Measurements from ENCODE around the gene MYORG. TPM values are rescaled to one million over a fixed set of nuclear protein-coding genes. Genes with fewer than 3 reads are reported as not detected.

MYORG gene
- polyA plus RNA-seq, 4 donors = 6.7 to 10.2 (median 9.5) TPM

DNA sequence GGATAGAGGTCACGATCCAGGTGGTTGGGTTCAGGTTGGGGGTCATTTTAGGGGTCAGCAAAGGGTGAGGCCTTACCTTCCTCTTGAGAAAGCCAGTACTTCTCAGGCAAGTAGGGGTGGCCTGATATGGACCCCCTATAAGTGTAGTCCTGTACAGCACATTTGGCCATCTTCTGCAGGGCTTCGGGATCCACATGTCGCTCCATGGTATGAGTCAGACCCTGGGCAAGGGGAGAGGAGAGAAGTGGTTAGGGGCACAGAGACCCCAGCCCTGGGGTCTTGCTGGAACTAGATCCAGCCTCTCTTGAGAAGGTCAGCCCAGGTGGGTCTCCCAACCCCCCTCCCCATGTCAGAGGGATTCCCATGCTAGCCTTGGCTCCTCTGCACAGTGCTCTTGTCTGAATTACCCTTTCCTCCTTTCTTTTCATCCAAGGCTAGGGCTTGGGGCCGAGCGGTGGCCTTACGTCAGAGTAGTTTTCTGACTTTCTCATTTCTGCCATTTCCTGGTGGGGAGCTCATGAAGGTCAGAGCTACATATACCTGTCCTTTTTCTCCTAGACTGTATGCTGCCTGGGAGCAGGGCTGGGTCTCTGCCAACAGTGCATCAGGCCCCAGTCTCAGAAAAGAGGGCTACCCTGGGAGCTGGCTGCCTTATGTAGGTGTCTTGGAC, 9.0 kb upstream of the MYORG start:
- no peak for DNase-seq (ENCODE audit: low read depth in 4 of 4, low spot score in 2 of 4)

DNA sequence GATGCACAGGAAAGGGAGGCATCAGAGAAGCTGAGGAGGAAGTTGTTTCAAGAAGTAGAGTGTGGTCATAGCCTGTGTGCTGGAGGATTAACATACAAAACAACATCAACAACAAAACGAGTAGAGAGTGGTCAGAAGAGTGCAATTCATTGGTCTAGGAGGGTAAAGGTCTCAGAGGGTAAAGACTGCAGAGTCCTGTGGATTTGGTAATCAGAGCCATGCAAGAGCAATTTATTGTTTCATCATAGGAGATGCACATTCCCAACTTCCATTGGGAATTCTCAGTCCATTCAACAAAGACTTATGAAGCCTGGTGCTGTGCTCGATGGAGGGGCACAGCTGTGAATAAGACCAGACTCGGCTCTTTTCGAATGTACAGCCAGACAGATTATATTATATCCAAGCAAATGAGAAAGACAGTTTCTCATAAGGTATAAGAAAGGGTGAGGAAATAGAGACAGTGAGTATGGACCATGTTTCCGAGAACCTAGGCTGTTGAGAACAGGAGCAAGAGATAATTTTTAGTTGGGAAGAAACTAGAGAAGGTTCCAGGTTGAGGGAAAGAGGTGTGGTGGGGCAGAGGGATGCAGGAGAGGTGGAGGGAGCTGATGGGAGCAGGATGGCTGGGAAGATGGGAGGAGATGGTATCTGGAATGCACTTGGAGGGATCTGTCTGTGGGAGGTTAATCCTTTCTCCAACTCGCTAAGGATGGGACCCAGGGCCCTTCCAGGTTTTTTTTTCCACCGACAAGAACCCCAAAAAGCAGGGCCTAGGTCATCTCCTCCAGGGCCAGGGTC, 7.9 kb upstream of the MYORG start:
- no peak for DNase-seq (ENCODE audit: low read depth in 4 of 4, low spot score in 2 of 4)

DNA sequence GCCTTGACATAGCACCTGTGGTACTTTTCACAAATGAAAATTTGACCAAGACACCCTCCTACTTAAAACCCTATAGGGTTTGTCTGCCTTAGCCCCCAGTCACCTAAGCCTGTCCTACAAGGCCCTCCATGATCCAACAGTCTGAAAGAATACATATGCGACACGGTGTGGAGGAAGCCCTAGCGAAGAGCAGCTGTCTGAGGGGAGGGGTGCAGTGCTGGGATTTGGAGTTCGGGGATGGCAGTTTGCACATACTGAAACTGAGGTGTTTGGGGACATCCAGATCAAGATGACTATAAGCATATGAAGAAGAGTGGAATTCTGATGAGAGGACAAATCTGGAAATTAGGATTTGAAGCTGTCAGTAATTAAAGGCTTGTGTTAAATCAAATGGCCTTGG, 7.2 kb upstream of the MYORG start:
- DNase-seq (ENCODE audit: low read depth in 4 of 4, low spot score in 2 of 4) = no peak

DNA sequence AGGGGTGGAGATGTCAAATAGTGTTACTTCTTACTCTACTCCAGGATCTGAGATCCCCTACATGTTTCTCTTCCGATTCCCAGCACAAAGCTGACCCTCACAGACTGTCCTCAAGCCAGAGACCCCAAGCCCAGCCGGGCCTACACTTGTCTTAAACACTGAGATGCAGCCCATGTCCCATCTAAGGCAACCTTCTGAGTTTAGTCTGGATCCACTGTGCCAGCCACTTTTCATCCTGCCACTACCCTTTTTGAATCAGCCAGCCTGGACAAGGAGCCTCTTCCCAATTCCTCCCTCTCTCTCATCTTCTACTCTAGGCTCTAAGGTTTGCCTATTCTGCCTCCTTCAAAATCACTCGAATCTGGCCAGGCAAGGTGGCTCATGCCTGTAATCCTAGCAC, 6.2 kb upstream of the MYORG start:
- no peak for DNase-seq (ENCODE audit: low read depth in 4 of 4, low spot score in 2 of 4)

DNA sequence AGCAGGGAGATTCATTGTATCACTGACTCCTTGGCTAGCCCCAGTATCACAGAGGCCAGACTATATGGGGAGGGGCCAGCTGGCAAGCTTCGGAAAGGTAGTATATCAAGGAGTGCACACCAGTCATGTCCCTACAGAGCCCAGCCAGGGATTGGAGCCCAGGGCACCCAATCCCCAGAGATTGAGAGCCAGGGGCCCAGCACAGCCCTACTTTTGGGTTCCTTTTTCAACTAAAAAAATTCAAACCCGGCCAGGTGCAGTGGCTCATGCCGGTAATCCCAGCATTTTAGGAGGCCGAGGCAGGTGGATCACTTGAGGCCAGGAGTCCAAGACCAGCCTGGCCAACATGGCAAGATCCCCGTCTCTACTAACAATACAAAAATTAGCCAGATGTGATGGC, 5.4 kb upstream of the MYORG start:
- no peak for DNase-seq (ENCODE audit: low read depth in 4 of 4, low spot score in 2 of 4)

DNA sequence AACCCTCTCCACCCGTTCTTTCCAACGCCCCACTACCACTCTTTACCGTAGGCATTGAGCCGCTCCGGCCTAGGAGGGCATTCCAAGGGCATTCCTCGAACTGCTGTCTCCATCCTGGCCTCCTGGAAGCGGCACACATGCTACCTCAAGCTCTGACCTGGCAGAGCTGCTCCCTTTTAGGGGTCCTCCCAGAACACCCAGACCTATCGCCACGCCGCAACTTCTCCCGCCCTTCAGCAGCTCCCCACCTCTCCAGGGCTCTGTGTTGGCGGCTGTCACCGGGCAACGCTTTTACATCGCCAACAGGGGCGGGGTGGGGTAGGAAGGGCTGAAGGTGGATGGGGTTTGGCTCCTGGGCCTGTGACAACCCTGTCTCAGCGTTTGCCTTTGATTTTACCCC, 4.6 kb upstream of the MYORG start:
- DNase-seq (ENCODE audit: low read depth in 4 of 4, low spot score in 2 of 4) = no peak

DNA sequence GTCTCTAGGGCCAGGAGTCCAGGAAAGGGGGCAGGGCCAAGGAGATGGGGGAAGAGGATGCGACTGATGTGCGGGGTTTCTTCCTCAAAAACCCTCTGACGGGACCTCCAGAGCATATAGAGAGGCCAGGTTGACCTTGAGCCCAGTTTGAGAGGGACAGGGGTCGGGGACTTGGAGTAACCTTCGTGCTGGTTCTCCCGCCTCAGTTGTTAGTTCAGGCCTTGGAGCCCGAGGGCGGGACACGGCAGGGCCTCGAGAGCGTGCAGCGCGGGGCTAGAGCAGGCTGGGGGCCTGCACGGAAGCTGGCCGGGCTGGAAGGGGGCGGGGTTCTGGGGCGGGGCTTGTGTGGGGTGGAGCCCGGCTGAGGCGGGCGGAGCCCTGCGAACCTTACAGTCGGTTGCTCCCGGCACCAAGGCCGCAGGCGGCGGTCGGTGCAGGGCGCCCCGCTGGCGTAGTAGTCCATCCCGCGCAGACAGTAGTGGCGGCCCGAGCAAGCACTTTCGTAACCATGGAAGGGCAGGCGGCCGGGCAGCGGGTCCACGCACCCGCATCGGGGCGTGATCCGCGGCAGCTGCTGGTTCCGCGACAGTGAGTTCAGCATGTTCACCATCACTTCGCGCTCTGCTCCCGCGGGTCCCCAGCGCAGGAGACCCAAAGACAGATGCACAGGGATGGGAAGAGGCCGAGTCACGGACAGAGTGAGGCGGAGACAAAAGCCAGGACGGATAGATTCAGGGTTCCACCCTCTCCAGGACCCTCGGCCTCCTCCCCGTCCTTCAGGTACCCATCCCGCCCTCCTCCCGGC, 4.0 kb upstream of the MYORG start:
- no peak for DNase-seq (ENCODE audit: low read depth in 4 of 4, low spot score in 2 of 4)

DNA sequence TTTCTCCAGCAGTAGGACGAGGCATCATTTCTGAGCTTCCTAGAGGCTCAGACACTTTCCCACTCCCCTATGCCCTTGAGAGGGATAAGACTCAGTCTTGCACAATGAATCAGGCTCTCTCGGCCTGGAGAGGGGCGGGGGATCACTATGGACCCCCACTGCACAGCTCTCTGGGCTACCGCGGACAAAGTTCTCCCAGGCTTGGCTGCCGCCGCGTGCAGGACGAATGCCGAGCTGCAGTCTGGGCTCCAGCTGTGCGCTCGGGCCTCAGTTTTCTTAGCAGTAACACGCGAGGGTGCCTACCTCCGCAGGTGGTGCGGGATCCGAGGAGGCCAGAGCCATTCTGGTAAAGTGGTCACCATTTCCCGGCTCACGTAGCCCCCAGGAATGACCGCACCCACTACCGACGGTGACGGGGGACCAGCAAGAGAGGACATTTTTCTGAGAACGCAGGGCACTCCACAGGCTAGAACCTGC, 3.4 kb upstream of the MYORG start:
- no peak for DNase-seq (ENCODE audit: low read depth in 4 of 4, low spot score in 2 of 4)

DNA sequence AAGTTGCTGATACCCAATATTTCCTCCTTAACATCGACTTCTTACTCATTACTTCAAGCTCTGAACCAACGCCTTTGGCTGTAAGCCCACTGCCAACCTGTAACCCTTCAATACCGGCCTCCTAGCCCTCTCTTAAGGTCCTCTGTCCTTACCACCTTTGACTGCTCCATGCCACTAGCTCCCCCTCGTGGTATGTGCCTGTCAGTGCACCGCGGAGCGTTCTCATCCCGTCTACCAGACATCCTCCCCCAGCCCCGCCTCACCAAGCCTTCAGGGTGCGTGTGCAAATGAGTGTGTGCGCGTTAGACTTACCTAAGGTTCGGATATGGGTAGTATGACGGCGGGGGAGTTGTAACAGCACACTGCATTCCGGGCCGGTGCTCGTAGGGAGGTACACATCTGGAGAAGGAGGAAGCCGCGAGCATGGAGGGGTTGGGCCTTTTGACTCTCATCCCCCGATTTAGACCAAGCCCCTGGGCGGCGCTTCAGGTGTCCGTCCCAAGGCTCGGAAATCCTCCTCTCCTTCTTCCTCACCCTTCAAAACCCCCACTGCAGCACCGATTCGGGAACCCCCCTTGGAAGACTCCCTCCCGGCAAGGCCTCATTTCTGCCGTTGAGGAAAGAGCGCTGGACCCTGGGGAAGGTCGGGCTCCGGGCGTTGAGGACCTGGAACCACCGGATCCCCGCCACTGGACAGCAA, 2.8 kb upstream of the MYORG start:
- peak in 2 of 4 donors; percentile 45 to 77 for DNase-seq (ENCODE audit: low read depth in 4 of 4, low spot score in 2 of 4)

DNA sequence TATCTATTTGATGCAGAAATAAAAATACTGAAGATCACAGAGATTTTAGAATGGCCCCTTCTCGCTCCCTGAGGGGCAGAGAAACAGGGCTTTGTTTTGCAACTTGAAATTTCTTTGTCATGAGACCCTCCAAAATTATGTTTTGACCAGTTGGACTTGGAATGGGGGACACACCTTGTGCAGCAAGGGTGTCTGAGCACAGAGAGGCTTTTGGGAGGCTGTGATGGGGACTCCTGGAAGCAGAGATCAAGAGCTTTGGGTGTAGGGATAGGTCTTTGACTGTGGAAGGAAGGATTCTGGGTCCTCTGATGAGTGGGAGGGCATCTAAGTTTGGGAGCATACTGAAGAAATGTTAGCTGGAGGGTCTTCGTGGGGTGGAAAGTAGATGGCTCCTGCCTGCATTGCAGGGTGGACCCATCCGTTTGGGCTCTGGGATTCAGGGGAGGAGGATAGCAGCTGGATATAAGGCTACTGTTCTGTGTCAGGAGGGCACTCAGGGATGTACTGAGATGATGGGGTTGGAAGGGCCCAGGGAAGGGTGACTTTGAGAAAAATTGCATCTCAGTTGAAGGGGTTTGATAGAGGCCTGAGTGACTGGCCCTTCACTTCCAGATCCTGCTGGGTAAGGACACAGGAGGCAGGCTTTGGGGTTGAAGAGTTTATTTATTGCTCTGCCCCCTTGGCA, 1.8 kb upstream of the MYORG start:
- DNase-seq (ENCODE audit: low read depth in 4 of 4, low spot score in 2 of 4) = no peak

DNA sequence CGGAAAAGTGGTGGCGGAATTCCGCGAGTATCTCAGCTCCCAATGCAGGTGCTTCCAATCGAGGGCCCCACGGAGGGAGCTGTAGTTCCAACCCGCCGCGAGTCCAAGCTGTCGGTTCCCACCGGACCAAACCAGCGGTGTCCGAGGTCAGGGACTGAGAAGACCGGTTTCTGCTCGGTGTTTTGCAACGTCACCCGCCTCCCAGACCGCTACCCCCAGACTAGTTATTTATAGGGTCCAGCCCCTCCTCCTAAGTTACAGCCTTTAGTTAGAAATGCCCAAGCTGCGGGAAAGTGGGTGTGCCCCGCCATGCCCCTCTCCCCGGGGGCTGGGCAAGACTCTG, 677 bp upstream of the MYORG start:
- no peak for DNase-seq (ENCODE audit: low read depth in 4 of 4, low spot score in 2 of 4)

DNA sequence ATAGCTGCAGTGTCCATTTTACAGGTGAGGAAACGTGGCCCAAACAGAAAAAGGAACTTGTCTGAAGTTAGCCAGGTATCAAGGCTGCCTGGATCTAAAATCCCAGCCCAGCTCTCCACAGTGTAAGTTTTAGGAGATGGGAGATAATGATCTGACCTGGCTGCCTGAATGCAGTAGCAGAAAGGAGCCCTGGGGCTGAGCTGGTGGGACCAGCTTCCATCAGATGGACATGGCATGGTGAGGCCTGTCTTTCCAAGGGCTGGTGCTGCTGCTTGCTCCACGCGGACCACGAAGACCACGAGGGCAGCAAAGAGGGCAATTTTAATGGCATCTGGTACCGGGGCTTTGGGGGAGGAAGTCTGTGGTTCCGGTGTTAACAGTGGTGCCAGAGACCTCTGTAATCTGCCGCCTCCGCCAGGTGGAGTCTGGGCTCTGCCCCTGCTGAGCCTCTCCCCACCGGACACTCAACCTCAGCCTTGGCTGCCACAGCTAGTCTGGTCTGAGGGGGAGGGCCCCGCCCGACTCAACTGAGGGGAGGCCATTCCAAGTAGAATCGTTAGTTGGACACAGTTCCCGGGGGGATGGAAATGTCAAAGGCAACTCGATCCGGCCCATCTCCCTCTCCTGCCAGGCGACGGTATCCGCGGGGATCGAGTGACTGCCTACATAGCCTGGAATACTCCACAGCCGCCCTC, 650 bp downstream of the MYORG start:
- DNase-seq (ENCODE audit: low read depth in 4 of 4, low spot score in 2 of 4) = no peak

DNA sequence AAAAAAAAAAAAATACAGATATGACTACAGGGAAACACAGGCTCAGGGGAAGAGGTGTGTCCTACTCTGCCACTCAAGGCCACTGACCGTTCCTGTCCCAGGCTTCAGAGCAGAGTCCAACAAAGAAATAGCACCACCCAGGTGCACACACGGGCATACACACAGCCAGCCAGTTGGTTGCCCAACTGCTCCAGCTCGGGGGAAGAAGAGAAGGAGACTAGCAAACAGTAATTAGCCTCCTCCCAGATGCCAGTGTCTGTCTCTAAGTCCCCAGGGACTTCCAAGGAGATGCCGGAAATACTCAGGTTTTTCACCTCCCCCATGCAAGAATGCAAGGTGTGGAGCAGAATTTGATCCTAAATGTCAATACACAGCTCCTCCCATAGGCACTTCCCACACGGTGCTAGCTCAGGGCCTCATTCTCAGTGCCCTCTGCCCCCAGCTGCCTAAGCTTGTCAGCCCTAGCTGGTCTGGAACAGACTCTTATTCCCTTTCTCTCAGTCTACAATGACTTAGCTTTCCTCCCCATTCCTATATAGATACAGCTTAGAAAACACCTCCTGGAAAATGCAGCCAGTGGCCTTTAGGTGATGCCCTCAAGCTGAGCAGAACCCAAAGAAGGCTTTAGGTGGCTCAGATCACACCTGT, 1.7 kb downstream of the MYORG start:
- no peak for DNase-seq (ENCODE audit: low read depth in 4 of 4, low spot score in 2 of 4)

DNA sequence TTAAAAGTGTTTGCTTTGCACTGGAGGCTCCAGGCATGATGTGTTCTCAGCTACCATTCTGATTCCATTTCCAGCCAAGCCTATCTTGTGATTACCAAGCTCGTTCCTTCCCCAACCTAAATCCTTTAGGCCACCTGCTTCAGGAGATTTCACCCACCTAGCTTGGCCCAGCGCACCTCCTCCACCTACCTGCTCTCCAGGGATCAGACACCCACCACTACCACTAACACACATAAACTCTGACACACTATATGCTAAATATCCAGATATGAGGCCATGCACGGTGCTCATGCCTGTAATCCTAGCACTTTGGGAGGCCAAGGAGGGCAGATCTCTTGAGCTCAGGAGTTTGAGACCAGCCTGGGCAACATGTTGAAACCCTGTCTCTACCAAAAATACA, 2.4 kb downstream of the MYORG start:
- DNase-seq (ENCODE audit: low read depth in 4 of 4, low spot score in 2 of 4) = no peak

DNA sequence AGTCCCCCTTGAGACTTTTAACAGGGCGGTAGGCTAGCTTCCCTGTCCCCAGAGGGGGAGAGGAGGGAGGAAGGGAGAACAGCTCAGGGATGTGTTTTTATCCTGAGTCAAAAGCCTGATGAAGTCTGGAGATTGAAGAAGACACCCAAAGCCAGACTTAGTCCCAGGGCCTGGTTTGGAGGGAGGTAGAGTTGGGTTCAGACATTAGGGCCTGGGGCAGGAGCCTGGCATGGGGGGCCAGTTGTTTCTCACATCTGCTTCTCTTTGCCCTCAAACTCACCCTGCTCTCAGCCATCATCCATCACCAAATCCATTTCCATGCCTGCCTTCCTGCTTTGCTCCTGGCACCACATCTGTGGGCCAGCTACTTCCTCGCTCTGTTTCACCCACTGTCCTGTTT, 2.9 kb downstream of the MYORG start:
- no peak for DNase-seq (ENCODE audit: low read depth in 4 of 4, low spot score in 2 of 4)

DNA sequence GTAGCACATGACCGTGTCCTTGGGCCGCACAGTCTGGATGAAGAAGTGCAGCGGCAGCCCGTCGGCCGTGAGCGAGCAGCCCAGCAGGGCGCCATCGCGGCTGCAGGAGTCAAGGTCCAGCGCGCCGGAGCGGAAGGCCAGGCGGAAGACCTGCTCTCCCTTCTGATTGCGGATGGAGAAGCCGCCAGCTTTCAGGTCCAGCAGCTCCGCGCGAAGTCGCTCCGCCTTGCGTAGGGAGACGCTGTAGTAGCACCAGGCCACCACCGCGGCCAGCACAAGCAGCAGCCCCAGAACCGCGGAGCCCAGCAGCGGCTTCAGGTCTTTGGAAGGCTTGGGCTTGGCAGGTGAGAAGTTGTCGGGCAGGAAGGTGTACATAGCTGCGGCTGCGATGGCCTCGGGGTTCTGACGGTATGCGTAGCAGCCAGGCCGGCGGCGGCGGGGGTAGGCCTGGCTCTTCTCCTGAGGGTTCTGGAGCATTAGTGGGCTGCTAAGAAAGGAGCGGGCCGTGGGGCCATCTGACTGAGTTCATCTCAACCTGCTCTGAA, 4.2 kb downstream of the MYORG start:
- DNase-seq (ENCODE audit: low read depth in 4 of 4, low spot score in 2 of 4) = no peak

DNA sequence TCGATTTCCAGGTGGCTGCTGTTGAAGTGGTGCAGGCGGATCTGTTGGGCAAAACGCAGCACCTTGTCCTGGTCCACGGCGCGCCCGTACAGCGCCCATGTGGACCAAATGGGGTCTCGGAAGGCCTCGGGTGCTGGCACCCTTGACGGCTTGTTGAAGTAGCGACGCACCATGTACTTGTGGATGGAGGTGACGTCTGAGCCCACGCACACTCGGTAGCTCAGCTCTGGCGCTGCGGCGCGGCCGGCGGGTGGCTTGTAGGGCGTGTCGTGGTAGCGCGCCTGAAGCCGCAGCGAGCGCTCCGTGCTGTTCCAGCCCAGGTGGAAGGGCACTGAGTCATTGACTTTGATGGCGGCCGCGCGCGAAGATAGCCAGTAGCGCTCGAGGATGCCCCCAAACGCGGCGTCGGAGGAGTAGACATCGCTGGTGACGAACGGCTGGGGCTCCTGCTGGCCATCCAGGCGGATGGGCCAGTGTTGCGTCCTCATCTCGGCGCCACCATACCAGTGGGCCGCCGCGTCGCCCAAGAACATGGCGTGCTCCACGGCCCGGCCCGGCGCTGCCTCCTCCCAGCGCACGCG, 4.7 kb downstream of the MYORG start:
- no peak for DNase-seq (ENCODE audit: low read depth in 4 of 4, low spot score in 2 of 4)
